Measurements from ENCODE around the gene FBF1. TPM values are rescaled to one million over a fixed set of nuclear protein-coding genes. Genes with fewer than 3 reads are reported as not detected.

The FBF1 gene
- polyA plus RNA-seq, 1 donor (not counting 4 experiments of a cell fraction or from before 2014, with no cell fraction given), result 4.3 TPM

GRCh38 chr17:75891605-75892555, 49.0 kb downstream of the FBF1 start:
- peaks cover 9% of the 10 kb centered on the region for H3K4me1 ChIP-seq (ENCODE audit: control insufficient read depth, extremely low read depth, insufficient read depth, low read length)
- TF ChIP-seq EZH2 (IDR thresholded peaks at IDR 0.05; ENCODE audit: low read length), result no peak
- TF ChIP-seq, protein P1, sequence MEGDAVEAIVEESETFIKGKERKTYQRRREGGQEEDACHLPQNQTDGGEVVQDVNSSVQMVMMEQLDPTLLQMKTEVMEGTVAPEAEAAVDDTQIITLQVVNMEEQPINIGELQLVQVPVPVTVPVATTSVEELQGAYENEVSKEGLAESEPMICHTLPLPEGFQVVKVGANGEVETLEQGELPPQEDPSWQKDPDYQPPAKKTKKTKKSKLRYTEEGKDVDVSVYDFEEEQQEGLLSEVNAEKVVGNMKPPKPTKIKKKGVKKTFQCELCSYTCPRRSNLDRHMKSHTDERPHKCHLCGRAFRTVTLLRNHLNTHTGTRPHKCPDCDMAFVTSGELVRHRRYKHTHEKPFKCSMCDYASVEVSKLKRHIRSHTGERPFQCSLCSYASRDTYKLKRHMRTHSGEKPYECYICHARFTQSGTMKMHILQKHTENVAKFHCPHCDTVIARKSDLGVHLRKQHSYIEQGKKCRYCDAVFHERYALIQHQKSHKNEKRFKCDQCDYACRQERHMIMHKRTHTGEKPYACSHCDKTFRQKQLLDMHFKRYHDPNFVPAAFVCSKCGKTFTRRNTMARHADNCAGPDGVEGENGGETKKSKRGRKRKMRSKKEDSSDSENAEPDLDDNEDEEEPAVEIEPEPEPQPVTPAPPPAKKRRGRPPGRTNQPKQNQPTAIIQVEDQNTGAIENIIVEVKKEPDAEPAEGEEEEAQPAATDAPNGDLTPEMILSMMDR (optimal IDR thresholded peaks at IDR 0.05 in 1 of 3, IDR thresholded peaks at IDR 0.05 in 1 of 3, conservative IDR thresholded peaks at IDR 0.05 in 1 of 3; ENCODE audit: extremely low read depth in 1 of 3, insufficient read depth in 2 of 3, low read length in 3 of 3), result no peak
- H3K9me3 ChIP-seq (ENCODE audit: control insufficient read depth, low read depth, low read length), result no peaks in the 10 kb centered on the region
- no peaks in the 10 kb centered on the region for H3K27me3 ChIP-seq (ENCODE audit: control insufficient read depth, extremely low read depth, insufficient read depth, low read length)
- FAIRE-seq, result no peak
- H3K4me2 ChIP-seq (ENCODE audit: control insufficient read depth, extremely low read depth, insufficient read depth, low read depth, low read length), result no peak overlapping the region
- H3K9ac ChIP-seq (ENCODE audit: control insufficient read depth, extremely low read depth, insufficient read depth, low read length), result no peak overlapping the region
- H3K36me3 ChIP-seq (ENCODE audit: control insufficient read depth in 2 of 2, extremely low read depth in 1 of 2, insufficient read depth in 2 of 2, low read length in 2 of 2), result peaks cover 6 to 7% of the 10 kb centered on the region in 2 experiments
- H2AFZ ChIP-seq (ENCODE audit: control insufficient read depth, low read length), result no peak overlapping the region
- no peak for DNase-seq (ENCODE audit: low read depth, low spot score)
- no peaks in the 10 kb centered on the region for H3K9me1 ChIP-seq (ENCODE audit: control insufficient read depth, extremely low read depth, insufficient read depth, low read length)
- dilution Hi-C loops (cut with MboI; ENCODE audit: extremely low pct_ligation_motif_present, low sequenced_read_pairs), result no loop called here
- no peak overlapping the region for H3K27ac ChIP-seq (ENCODE audit: control insufficient read depth, insufficient read depth, low read length)
- no peak overlapping the region for H3K4me3 ChIP-seq (ENCODE audit: control insufficient read depth in 2 of 3, extremely low read depth in 1 of 3, insufficient read depth in 2 of 3, low read depth in 1 of 3, low read length in 3 of 3)
- no peaks in the 10 kb centered on the region for H4K20me1 ChIP-seq (ENCODE audit: control insufficient read depth, extremely low read depth, insufficient read depth, low read length)
- peaks cover 4% of the 10 kb centered on the region for H3K79me2 ChIP-seq (ENCODE audit: control insufficient read depth, insufficient read depth, low read length)

- H3K27ac ChIP-seq (ENCODE audit: control insufficient read depth, insufficient read depth, low read length), result no peak overlapping the region
- TF ChIP-seq EZH2 (IDR thresholded peaks at IDR 0.05; ENCODE audit: low read length), result no peak
- TF ChIP-seq, protein P1 (optimal IDR thresholded peaks at IDR 0.05 in 1 of 3, IDR thresholded peaks at IDR 0.05 in 1 of 3, conservative IDR thresholded peaks at IDR 0.05 in 1 of 3; ENCODE audit: extremely low read depth in 1 of 3, insufficient read depth in 2 of 3, low read length in 3 of 3), result no peak
- H4K20me1 ChIP-seq (ENCODE audit: control insufficient read depth, extremely low read depth, insufficient read depth, low read length), result no peaks in the 10 kb centered on the region
- no peaks in the 10 kb centered on the region for H3K9me1 ChIP-seq (ENCODE audit: control insufficient read depth, extremely low read depth, insufficient read depth, low read length)
- no peak overlapping the region for H3K4me3 ChIP-seq (ENCODE audit: control insufficient read depth in 2 of 3, extremely low read depth in 1 of 3, insufficient read depth in 2 of 3, low read depth in 1 of 3, low read length in 3 of 3)
- H3K36me3 ChIP-seq (ENCODE audit: control insufficient read depth in 2 of 2, extremely low read depth in 1 of 2, insufficient read depth in 2 of 2, low read length in 2 of 2), result peaks cover 6 to 7% of the 10 kb centered on the region in 2 experiments
- H3K9ac ChIP-seq (ENCODE audit: control insufficient read depth, extremely low read depth, insufficient read depth, low read length), result no peak overlapping the region
- H2AFZ ChIP-seq (ENCODE audit: control insufficient read depth, low read length), result no peak overlapping the region
- H3K27me3 ChIP-seq (ENCODE audit: control insufficient read depth, extremely low read depth, insufficient read depth, low read length), result no peaks in the 10 kb centered on the region
- H3K4me2 ChIP-seq (ENCODE audit: control insufficient read depth, extremely low read depth, insufficient read depth, low read depth, low read length), result no peak overlapping the region
- FAIRE-seq (no peak), DNase-seq (ENCODE audit: low read depth, low spot score) (no peak)
- peaks cover 9% of the 10 kb centered on the region for H3K4me1 ChIP-seq (ENCODE audit: control insufficient read depth, extremely low read depth, insufficient read depth, low read length)
- H3K9me3 ChIP-seq (ENCODE audit: control insufficient read depth, low read depth, low read length), result no peaks in the 10 kb centered on the region
- H3K79me2 ChIP-seq (ENCODE audit: control insufficient read depth, insufficient read depth, low read length), result peaks cover 4% of the 10 kb centered on the region
- dilution Hi-C loops (cut with MboI; ENCODE audit: extremely low pct_ligation_motif_present, low sequenced_read_pairs), result no loop called here
Observed at GRCh38 chr17:75891022-75891604, 49.7 kb downstream of the FBF1 start.

Measured in keratinocyte (primary cell).